Lung (tissue), 12 donors: ENCODE data around the gene MYO10. TPM values are rescaled to one million over a fixed set of nuclear protein-coding genes. Genes with fewer than 3 reads are reported as not detected.
"Not testable (repeated sequence)": the region's sequence is repeated elsewhere in the genome, so short reads cannot be mapped to it uniquely, and the experiment has no call there.

Source experiments
- ATAC-seq: fragments of 200-7000 bp; cut with Tn5 transposase; one replicate; pipeline ENCODE4 v1.9.1; 2020; ENCODE audit warnings: moderate number of reproducible peaks; ENCODE audit not compliant: insufficient read depth, low FRiP score
- DNase-seq, 3 donors: peaks; one replicate each; pipeline ENCODE4 v3.0.0-alpha.2; 2013 to 2017
- H3K27ac ChIP-seq, 2 donors: one replicate each; pipeline ENCODE4 v1.5.1; 2013; ENCODE audit warnings: mild to moderate bottlenecking in 2 of 2, moderate library complexity in 2 of 2, control low read depth in 1 of 2, inconsistent platforms in 1 of 2, low read depth in 1 of 2, low read length in 1 of 2
- H3K27me3 ChIP-seq, 3 donors: one replicate each; pipeline ENCODE4 v1.5.1; 2013; ENCODE audit warnings: low read length in 2 of 3; ENCODE audit not compliant: control insufficient read depth in 3 of 3, insufficient read depth in 3 of 3
- H3K36me3 ChIP-seq, 4 donors: one replicate each; pipeline ENCODE4 v1.5.1; 2013; ENCODE audit warnings: low read length in 4 of 4, mild to moderate bottlenecking in 1 of 4, moderate library complexity in 1 of 4; ENCODE audit not compliant: control insufficient read depth in 4 of 4, insufficient read depth in 4 of 4
- H3K4me1 ChIP-seq, 5 donors: one replicate each; pipeline ENCODE4 v1.5.1; 2013; ENCODE audit warnings: low read length in 5 of 5, mild to moderate bottlenecking in 2 of 5, moderate library complexity in 1 of 5; ENCODE audit not compliant: control insufficient read depth in 5 of 5, insufficient read depth in 5 of 5
- H3K4me3 ChIP-seq: one replicate; pipeline ENCODE4 v1.5.1; 2013; ENCODE audit warnings: mild to moderate bottlenecking, control low read depth, moderate library complexity
- H3K9ac ChIP-seq, 2 donors: one replicate each; pipeline ENCODE4 v1.5.1; 2013; ENCODE audit warnings: low read length in 2 of 2, control low read depth in 1 of 2; ENCODE audit not compliant: insufficient read depth in 1 of 2
- H3K9me3 ChIP-seq, 4 donors: one replicate each; pipeline ENCODE4 v1.5.1; 2013; ENCODE audit warnings: low read length in 3 of 4, mild to moderate bottlenecking in 1 of 4, moderate library complexity in 1 of 4; ENCODE audit not compliant: control insufficient read depth in 4 of 4, insufficient read depth in 3 of 4
- WGBS, 2 donors: extraction: QIAGEN DNeasy Blood & Tissue Kit; methylation state at CpG; one replicate each; pipeline ENCODE4 v1.1.7; 2013; 5-methylcytosine and 5-hydroxymethylcytosine counted together
- polyA plus RNA-seq, 2 donors: library from polyadenylated mRNA; stranded (reverse); fragments of 200-250 nt; gene quantifications; one replicate each; pipeline ENCODE4 v1.2.1, GENCODE V29; 2013
- total RNA-seq, 2 donors: library from RNA; depleted of rRNA in 1 of 2; stranded (reverse); fragments of >200 nt in 1 of 2; gene quantifications; one replicate each; pipeline ENCODE4 v1.2.1, GENCODE V29; 2014 to 2021
- TF ChIP-seq, protein P1 (sequence below): IDR thresholded peaks from 2 replicates; pipeline ENCODE4 v1.5.1; 2012; ENCODE audit warnings: mild to moderate bottlenecking; ENCODE audit errors: control extremely low read depth, extremely low read depth
- donor health status: control.
- donor health status: control.
- donor health status: Bipolar disorder and iron deficiency.
- donor health status: healthy.
- donor health status: DM: yes; HTN: yes; CAD: no.

The MYO10 gene
- total and polyA plus RNA-seq, 4 donors = 10.6 to 71.5 (median 28.2) TPM

- Histone ChIP-seq H3K27me3 (no peaks in the 10 kb centered on the region), H3K36me3 (peaks cover 0 to 16% (median 3%) of the 10 kb centered on the region in 4 donors), H3K9ac (no peak overlapping the region), H3K9me3 (no peaks in the 10 kb centered on the region), H3K27ac (no peak overlapping the region), H3K4me3 (no peak overlapping the region), H3K4me1 (peaks cover 0 to 6% (median 2%) of the 10 kb centered on the region in 5 donors)
- DNase-seq = no peak
- ATAC-seq = no peak
- WGBS, 2 donors = 94 to 95% methylated on average over 7 of the region's 7 CpGs
- TF ChIP-seq, protein P1, sequence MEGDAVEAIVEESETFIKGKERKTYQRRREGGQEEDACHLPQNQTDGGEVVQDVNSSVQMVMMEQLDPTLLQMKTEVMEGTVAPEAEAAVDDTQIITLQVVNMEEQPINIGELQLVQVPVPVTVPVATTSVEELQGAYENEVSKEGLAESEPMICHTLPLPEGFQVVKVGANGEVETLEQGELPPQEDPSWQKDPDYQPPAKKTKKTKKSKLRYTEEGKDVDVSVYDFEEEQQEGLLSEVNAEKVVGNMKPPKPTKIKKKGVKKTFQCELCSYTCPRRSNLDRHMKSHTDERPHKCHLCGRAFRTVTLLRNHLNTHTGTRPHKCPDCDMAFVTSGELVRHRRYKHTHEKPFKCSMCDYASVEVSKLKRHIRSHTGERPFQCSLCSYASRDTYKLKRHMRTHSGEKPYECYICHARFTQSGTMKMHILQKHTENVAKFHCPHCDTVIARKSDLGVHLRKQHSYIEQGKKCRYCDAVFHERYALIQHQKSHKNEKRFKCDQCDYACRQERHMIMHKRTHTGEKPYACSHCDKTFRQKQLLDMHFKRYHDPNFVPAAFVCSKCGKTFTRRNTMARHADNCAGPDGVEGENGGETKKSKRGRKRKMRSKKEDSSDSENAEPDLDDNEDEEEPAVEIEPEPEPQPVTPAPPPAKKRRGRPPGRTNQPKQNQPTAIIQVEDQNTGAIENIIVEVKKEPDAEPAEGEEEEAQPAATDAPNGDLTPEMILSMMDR = no peak
Observed at GRCh38 chr5:16722097-16722495, 214.0 kb downstream of the MYO10 start.

DNA sequence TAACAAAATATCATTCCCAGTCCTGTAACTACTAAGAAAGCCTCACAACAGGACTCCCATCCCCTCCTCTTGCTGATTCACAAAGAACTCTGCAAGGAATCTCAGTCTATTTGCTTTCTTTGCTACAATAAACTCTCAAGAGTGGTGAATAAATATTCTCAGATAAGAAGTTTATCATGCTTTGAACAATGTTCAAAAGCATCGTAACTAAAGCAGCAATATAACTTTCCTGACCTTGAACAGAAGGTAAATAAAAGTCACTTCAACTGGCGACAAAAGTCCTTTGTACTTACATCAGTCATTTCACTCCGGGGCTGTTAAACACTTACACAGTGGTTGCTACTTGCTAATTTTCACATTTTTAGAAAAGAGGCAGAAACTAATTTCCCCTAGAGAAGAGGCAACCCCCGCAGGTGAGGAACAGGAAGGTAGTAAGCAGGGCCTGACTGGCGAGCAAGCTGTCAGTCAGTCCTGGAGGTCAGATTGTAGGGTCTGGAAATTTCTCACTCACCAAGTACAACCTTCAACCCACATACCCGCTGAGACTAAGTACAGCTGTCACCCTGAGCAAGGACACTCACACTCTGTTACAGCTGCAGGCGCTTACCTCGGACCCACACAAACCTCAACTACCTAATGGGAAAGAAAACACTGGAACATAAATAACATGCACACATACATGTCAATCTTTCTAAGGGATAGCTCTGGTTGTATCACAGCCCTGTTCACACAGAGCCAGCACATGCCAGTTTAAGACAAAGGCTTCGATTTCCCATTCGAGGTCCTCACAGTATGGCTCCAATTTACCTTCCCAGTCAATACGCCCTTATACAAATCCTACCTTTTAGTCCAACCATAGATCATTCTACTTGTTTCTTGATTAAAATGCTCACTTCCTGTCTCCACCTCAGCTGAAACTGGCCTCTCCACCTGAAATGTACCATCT is 214.7 kb downstream of the MYO10 start:
- Histone ChIP-seq H3K4me1 (peaks cover 0 to 6% (median 2%) of the 10 kb centered on the region in 5 donors), H3K4me3 (no peak overlapping the region), H3K27ac (no peak overlapping the region), H3K27me3 (no peaks in the 10 kb centered on the region), H3K36me3 (peaks cover 0 to 15% (median 3%) of the 10 kb centered on the region in 4 donors), H3K9ac (no peak overlapping the region), H3K9me3 (no peaks in the 10 kb centered on the region)
- peak in 2 of 3 donors; percentile 47 to 63 for DNase-seq
- TF ChIP-seq, protein P1 = no peak
- peak; percentile 70 for ATAC-seq
- WGBS, 2 donors = 67 to 87% methylated on average over 11 of the region's 11 CpGs

DNA sequence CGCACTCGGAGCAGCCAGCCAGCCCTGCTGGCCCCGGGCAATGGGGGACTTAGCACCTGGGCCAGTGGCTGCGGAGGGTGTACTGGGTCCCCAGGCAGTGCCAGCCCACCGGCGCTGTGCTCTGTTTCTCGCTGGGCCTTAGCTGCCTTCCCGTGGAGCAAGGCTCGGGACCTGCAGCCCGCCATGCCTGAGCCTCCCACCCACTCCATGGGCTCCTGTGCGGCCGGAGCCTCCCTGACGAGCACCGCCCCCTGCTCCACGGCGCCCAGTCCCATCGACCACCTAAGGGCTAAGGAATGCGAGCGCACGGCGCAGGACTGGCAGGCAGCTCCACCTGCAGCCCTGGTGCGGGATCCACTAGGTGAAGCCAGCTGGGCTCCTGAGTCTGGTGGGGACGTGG is 218.1 kb downstream of the MYO10 start:
- not testable (repeated sequence) for H3K4me3 ChIP-seq, H3K36me3 ChIP-seq, DNase-seq, ATAC-seq, H3K27me3 ChIP-seq, H3K9me3 ChIP-seq, H3K27ac ChIP-seq, H3K9ac ChIP-seq
- WGBS, 2 donors = 95 to 97% methylated on average over 22 to 23 of the region's 23 CpGs
- peaks cover 0 to 15% (median 3%) of the 10 kb centered on the region in 5 donors for H3K4me1 ChIP-seq

- no peak for ATAC-seq
- Histone ChIP-seq H3K27ac (no peak overlapping the region), H3K9me3 (no peaks in the 10 kb centered on the region), H3K4me3 (no peak overlapping the region), H3K9ac (peak overlapping the region in 1 of 2 donors; percentile 32), H3K4me1 (peaks cover 0 to 17% (median 8%) of the 10 kb centered on the region in 5 donors), H3K27me3 (no peaks in the 10 kb centered on the region), H3K36me3 (peaks cover 0 to 22% (median 16%) of the 10 kb centered on the region in 4 donors)
- DNase-seq = peak; percentile 65 to 73 (median 72)
- 43 to 60% methylated on average over 14 of the region's 14 CpGs for WGBS, 2 donors
- TF ChIP-seq, protein P1 = no peak
Observed at GRCh38 chr5:16713386-16713928, 222.6 kb downstream of the MYO10 start.
